GM19240 (cell line): ENCODE results near the gene SEMA3B.
"Not testable (repeated sequence)": the region's sequence is repeated elsewhere in the genome, so short reads cannot be mapped to it uniquely, and the experiment has no call there.

Experiments
- DNase-seq: peaks from one replicate; pipeline ENCODE4 v3.0.0; 2011; ENCODE audit warnings: low spot score; ENCODE audit not compliant: insufficient read length

SEMA3B gene

DNA sequence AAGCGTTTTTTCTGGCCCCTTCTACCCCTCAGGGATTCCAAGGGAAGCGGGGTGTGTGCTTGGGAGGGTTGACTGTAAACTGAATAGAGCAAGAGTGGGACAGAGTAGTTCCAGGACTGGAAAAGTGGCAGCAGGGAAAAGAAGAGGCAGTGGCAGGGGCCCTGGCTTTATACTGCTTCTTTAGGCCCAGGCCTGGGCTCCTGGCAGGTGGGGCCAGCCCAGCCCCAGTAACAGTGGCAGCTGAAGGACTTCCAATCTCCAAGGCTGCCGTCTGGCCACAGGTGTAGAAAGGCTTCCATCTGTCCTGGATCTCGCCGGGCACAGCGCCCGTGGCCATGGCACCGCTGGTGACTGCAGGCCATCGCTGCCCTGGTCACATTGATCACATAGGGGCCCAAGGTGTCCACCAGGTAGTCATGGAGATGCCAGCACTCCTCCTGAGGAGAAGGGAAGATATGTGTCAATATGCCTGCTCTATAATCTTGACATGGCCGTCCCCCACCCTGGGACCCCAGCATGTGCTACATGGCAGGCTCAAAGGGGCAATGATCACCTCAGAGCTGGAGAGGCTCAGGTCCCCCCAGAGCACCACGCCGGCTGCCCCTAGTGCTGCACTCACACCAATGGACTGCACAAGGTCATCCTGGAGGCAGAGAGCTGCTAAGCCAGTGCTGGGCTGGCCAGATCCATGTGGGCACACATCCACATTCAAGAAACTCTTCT, 24.3 kb downstream of the SEMA3B start:
- DNase-seq: no peak

DNA sequence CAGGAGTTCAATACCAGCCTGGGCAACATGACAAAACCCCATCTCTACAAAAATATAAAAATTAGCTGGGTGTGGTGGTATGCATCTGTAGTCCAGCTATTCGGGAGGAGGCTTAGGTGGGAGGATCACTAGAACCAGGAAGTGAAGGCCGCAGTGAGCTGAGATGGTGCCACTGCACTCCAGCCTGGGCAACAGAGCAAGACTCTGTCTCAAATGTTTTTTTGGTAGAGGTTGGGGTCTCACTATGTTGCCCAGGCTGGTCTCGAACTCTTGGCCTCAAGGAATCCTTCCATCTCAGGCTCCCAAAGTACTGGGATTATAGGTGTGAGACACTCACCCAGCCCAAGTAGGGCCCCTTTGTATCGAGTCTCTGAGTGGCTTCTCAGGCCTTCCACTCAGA, 25.1 kb downstream of the SEMA3B start:
- DNase-seq: no peak

DNA sequence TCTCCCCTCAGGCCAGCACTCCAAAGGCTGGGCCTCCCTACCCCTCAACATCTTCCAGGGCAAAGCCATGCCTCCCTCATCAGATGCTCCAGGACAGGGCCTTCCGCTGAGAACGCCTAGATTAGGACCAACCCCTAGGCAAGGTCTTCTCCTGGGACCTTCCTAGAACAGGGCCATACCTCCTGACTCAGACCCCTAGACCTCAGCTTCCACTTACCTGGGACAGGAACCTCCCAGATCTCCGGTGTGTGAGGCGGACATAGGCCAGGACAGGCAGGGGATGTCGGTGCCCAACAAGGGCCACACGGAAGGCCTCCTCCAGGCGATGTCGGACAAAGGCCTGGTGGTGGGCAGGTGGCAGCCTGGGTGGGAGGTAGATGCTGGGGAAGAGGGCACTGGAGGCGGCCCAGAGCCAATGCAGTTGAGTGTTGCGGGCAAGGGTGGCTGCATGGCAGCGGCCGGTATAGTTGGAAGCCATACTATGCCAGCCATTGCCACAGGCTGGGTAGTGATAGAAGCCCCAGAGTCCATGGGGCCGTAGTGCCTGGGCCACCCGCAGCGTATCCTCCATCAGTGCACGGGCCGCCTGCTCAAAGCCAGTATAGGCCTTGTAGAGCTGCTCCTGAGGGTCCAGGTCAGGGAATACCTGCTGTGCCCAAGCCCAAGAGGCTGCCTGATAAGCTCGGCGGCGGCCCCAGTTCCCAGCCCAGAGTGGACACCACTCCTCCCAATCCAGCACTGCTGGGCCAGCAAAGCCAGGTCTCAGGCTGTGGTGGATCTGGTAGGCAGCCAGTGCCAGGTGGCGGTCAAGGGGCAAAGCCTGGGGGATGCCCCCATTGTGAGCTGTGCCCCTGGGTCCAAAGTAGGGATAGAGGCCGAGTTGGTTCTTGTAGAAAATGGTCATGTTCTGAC, 25.8 kb downstream of the SEMA3B start:
- DNase-seq: no peak

DNA sequence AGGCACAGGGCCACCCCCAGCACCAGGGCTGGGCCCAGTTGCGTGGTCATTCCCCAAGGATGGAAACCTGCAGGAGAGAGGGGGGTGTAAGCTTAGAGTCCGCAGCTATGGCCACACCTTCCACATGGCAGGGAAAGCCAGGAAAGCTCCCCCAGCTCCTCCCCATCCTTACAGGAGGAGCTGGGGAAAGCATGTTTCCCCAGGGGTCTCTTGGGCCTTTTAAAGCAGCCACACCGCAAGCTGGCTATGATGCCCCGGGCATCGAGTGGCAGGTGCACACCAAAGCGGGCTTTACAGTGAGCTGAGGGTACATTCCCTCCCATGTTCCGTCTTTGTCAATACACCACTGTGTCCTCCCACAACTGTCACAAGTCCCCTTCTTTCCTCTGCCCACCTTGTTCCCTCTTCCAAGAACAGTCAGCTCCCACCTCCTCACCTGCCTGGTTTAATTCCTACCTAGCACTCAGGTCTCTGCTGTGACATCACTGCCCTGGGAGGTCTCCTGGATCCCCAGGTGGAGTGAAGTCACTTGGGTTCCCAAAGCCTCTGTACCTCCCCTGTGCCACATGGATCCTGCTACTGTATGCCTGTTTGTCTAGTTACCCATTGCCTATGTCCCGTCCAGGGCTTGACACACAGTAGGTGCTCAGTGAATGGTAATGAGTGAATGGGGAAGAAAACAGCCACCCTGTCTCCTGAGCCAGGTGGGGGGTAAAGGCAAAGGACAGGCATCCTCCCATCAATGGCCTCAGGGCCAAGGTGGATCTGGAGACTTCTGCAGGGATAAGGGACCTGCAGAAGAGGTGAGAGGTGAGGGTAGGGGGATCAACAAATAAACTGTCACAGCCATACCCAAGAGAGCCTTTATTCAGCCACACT, 26.8 kb downstream of the SEMA3B start:
- DNase-seq: no peak

DNA sequence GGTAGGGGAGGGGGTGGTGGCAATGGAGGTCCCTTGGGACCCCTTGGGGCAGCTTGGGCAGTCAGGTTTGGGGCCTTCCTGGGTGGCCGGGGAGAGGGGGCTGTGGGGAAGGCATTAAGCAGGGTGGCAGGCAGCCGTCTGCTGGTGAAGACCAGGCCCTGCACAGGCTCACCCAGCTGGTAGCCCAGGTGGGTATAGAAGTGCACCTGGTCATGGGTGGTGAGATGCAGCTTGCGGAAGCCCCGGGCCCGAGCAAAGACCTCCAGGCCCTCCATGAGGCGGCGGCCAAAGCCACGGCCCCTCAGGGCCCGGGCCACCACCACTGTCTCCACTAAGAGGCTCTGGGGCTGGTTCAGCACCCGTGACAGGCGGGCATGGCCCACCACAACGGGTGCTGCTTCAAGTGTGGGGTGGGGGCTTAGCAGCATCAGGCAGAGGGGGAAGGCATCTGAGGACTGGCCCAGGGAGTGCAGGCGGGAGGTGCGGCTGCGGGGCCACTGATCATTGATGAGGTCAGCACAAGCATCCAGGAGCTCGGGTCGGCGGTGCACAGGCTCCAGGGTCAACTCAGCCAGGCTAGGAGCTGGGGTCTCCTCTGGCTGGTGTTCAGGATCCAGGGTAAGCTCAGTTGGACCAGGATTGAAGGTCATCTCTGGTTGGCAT, 27.9 kb downstream of the SEMA3B start:
- DNase-seq: no peak

DNA sequence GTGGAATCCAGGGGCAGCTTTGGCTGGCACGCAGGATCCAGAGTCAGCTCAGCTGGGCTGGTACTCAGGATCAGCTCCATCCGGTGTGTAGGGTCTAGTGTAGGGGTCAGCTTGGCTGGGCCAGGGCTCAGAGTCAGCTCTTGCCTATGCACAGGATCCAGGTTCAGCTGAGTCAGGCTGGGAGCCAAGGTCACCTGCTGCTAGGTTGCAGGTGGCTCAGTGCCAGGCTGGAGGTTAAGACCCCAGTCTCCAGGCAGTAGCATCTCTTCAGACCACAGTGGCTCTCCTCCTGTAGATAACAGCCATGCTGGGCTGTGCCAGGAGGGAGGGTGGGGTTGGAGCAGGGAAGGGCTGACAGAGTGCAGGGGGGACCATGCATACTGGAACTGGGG, 28.4 kb downstream of the SEMA3B start:
- DNase-seq: no peak

DNA sequence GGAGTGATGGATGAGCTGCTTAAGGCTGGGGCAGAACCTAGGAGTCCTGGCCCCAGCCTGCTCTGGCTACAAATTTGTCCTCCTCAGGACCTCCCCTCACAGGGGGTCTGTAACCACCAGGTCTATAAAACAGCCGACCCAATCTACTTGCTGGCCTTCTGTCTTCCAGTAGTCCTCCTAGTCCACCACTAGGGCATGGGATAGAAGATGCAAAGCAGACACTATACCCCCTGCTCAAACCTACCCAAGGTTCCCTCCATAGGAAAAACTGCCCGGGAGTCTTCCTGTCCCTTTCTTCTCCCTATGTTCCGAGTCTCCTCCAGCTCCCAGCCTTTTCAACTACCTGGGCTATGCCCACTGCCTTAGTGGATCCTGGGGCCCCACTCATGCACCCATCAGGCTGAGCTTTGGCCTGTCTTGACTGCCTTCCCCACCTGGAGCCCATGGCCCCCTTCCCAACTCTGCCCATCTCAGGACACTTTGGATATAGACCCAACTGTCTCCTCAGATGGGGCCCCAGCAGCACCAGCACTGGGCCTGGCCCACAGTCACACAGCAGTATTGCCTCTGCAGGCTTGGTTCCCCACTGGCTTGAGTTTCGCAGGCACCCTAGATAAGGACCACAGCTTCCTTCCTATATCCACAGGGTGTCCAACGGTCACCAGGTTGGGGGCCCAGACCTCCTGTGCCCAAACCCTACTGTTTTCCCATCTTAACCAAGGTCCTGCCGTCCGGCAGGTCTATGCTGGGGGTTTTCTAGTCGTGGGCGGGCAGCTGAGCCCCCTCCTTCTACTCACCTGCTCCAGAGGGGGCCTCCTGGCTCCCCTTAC, 29.2 kb downstream of the SEMA3B start:
- DNase-seq: no peak

DNA sequence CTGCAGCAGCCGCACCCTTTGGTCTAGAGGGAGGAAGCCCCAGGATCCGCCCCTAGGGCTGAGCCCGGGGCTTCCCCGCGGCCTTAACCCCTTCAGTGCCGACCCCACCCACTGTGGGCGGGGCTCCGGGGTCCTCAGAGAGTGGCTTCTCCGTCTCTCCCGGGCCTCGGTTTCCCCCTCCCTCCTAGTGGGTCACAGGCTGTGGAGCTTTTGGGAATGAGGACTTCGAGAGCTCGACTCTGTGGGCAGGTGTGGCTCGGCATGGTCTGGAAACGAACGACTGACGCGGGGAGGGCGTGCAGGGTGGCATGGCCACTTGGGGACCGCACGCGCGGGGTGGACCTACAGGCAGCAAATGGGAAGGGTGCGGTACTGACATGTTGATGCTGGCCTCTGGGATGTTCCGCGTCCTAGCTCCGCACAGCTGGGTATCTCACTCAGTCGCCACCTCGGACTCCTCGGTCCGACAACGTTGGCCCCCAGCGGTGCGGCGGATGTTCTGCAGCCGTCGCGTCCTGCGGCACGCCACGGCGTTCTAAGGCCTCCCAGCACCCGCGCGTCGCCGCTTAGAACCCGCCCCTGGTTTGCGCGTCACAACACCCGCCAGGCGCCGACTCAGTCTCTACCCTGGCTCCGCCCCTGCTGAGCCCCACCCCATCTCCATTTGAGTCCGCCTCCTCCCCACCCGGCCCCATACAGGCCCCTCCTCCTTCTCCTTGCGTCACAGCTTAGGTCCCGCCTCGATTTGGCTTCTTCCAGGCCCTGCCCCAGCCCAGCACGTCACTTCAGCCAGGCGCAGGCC, 30.1 kb downstream of the SEMA3B start, which contains the start of the genes HYAL3 and NAA80:
Gene HYAL3, minus strand, starts transcription at position 570 of the 802 bp plus-strand sequence. CDS start 3,803 bp downstream, outside the sequence.
Gene NAA80, minus strand, starts transcription at position 570 of the 802 bp plus-strand sequence. CDS start 1,942 bp downstream, outside the sequence.
- peak; percentile 89 for DNase-seq

DNA sequence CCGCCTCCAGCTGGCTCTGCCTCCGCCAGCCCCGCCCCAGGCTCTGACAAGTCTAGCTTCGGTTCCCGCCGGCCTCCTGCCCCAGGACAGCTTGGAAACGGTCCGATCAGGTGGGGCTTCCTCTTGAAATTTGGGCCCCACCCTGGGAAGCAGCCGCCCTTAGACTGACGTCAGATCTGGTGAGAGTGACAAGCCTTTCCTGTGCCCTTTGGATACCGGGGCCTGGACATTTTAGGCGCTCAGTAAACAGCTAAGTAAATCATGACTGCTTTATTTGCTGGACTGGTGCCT, 30.6 kb downstream of the SEMA3B start:
- DNase-seq: no peak

DNA sequence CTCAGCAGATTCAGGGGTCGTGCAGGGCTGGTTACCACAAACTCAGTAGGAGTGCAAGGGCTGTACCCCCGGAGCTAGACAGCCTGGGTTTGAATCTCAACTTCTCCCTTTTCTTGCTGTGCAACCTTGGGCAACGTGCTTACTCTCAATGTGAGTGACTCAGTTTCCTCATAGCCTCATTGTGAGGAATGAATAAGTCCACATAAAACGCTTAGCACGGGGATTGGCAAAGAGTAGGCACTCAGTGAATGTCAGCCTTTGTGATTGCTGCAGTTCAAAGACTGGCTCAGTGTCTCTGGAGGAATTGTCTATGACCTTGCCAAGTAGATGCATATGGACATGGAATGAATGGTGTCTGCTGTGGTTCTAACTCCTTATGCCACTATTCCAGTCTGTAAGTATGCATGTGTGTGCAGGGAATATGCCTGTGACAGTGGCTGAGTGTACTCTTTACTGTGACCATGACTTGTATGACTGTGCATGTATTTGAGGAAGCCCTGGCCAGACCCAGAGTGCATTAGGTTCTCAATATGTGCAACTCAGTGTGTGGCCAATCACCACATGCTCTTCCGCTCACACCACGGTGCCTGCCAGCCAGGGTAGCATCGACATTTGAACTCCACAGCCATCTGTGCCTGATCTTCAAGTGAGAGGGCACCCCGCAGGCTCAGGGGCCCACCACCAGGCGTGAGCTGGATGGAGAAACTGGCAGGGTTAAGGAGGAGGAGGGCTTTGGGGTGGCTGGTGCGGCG, 31.2 kb downstream of the SEMA3B start:
- DNase-seq: no peak

DNA sequence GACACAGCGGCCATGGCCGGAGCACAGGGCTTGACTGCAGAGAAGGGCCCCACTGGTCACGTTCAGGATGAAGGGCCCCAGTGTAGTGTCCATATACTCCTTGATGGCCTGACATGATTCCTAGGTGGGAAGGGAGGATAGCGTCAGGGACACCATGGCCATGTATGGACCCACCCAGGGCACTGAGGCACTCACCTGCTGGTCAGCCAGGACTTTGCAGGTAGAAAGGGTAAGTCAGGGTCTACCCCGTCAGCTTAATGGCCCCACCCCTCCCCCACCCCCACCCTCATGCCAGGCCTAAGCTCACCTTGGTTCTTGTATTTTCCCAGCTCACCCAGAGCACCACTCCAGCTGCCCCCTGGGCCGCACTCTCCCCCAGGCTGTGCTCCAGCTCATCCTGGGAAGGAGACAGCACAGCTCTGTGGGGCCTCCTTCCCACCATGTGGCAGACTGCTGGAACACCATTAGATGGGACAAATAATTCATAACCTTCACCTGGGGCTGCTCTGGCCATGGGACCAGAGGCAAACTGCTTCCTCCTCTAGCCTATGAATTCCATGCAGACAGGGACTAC, 31.8 kb downstream of the SEMA3B start:
- DNase-seq: no peak

DNA sequence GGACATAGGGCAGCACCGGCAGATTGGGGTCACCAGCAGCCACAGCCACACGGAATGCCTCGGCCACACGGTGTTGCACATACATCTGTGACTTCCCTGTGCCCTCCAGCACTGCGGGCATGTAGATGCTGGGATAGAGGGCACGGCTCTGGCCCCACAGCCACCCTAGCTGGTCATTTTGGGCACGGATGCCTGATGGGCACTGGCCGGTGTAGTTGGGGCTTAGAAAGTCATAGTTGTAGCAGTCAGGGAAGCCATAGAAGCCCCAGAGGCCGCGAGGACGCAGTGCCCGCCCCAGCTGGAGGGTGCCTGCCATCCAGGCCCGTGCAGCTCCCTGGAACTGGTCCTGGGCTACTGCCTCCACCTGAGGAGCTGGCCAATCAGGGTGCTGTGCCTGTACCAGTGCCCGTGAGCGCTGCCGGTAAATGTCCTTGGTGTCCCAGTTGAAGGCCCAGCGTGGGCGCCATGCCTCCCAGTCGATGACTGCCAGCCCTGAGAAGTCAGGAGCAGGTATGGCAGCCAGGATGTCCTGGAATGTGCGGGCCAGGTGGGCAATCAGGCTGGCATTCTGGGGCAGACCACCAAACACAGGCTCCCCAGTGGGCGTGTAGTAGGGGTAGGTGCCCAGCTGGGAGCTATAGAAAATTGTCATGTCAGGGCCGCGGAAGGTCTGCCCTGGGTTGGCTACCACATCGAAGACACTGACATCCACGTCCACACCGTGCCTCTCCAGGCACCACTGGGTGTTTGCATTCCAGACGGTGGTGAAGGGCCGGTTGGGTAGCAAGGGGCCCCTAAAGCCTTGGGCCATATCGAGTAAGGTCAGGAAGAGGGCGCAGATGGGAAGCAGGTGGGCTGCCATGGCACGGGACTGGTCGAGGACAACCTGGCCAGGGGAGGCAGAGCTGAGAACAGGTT, 33.4 kb downstream of the SEMA3B start:
- DNase-seq: no peak

DNA sequence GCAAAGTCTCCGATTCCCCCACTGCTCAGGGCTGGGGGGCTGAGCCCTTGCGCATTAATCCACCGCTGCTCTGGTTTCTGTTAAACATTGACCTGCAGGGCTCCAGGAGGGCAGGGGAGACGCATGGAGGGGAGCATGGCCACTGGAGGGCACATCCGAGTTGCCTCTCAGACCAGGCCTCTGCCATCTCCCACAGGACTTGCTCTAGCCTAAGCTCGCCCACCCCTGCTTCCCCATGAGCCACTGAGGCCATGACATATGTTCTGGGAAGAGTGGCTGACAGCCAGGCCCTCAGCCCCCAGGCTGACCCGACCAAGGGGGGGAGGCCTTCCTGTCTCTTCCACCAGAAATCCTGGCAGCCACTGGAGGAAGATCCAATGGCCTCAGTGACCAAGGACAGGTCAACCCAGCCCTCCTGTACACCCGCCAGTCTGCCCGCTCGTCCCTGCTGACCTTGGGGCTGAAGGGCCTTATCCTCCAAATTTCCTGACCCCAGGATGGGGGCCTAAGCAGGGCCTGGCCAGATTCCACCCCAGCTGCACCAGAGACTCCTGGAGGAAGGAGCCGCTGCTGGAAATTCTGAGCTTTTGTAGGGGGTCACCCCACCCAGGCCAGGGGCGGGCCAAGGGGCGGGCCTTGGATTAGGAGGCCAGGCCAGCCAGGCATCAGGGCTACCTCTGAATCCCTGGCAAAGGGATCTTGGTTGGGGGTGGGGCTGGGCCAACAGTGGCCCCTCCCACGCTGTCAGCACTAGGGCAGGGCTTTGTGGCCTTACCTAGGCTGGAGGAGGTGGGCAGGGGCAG, 34.3 kb downstream of the SEMA3B start, which contains the start of gene HYAL1:
Gene HYAL1, minus strand, starts transcription at position 562 of the 803 bp plus-strand sequence. CDS start 618 bp downstream, outside the sequence.
- DNase-seq: no peak

DNA sequence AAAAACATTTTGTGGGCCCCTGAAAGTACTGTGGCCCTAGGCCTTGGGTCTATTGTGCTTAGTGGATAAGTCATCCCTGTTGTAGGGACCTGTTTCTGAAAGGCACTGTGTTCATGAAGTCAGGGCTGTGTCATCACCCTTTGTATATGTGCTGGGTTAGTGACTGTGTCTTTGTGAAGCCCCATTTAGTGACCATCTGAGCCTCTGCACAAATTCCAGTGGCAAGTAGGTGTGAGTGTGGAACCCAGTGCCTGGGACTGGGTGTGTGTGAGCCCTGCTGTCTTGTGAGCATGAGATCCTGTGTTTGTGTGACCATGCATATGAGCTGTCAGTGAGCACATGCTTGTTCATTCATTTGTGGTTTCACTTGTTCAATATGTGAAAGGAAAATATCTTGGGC, 35.7 kb downstream of the SEMA3B start:
- no peak for DNase-seq

DNA sequence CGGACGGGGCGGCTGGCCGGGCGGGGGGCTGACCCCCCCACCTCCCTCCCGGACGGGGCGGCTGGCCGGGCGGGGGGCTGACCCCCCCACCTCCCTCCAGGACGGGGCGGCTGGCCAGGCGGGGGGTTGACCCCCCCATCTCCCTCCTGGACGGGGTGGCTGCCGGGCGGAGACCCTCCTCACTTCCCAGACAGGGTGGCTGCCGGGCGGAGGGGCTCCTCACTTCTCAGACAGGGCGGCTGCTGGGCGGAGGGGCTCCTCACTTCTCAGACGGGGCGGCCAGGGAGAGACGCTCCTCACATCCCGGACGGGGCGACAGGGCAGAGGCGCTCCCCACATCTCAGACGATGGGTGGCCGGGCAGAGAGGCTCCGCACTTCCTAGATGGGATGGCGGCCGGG, 43.1 kb downstream of the SEMA3B start:
- not testable (repeated sequence) for DNase-seq

DNA sequence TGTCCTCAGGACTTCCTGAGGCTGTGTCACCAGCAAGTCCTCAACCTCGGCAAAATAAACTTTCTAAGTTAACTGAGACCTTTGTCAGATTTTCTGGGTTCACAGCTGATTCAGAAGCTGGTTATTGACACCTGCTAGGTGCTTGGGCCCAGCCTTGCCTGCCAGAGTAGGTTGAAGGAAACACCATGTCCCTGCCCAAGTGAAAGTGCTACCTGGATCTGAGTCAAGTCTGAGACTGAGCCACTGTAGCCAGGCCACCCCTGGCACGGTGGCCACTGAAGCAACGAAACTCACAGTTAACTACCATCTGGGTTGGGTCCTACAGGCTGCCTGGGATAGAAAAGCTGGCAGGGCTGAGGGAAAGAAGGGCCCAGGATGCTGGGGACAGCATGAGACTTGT, 45.4 kb downstream of the SEMA3B start:
- no peak for DNase-seq
